ENCODE data around the gene ITGBL1. TPM values are rescaled to one million over a fixed set of nuclear protein-coding genes. Genes with fewer than 3 reads are reported as not detected.

The ITGBL1 gene
- polyA plus RNA-seq, 3 donors: not detected

DNA sequence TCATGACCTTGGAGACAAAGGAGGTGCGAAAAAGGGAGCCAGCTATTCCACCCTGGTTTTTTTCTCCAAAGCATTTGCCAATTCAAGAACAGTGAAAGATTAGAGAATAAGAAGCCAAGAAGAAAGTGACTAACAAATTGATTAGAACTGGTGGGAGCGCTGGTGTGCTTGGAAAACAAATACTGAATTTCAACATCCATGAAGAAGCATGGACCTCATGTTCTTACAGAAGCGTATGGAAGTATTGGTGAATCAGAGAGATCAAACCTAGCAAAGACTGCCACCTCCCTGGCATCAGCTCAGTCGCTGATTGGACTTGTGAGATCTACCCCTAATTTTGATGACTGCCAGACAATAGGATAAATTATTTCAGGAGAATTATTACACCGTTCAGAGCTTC lies 195.3 kb downstream of the ITGBL1 start:
- H3K36me3 ChIP-seq (replicated peaks in 1 of 2; ENCODE audit: control insufficient read depth in 1 of 2, insufficient read depth in 2 of 2, low read length in 2 of 2): no peaks in the 10 kb centered on the region
- no peaks in the 10 kb centered on the region for H3K9me3 ChIP-seq (replicated peaks in 1 of 2; ENCODE audit: control insufficient read depth in 1 of 2, insufficient read depth in 1 of 2, low read length in 2 of 2)
- H3K4me1 ChIP-seq (ENCODE audit: control insufficient read depth in 1 of 2, insufficient read depth in 2 of 2, low read length in 2 of 2): no peaks in the 10 kb centered on the region
- H3K4me3 Mint-ChIP-seq: no peak overlapping the region
- H3K4me3 ChIP-seq (replicated peaks in 1 of 3; ENCODE audit: low read depth in 2 of 3, low read length in 3 of 3): no peak overlapping the region
- 86% methylated on average over 1 of the region's 5 CpGs for WGBS (ENCODE audit: insufficient coverage)
- H3K27ac ChIP-seq (ENCODE audit: low read depth in 1 of 2, low read length in 2 of 2): no peak overlapping the region
- H3K27me3 Mint-ChIP-seq (ENCODE audit: low read depth in 3 of 3): peaks cover 0 to 2% (median 0%) of the 10 kb centered on the region in 3 donors
- DNase-seq: no peak
- H3K79me2 ChIP-seq (ENCODE audit: insufficient read depth, low read length): no peaks in the 10 kb centered on the region
- intact Hi-C loops (cut with micrococcal nuclease): no loop called here
- H3K4me2 ChIP-seq (replicated peaks; ENCODE audit: extremely low read depth, low read length, poor library complexity, severe bottlenecking): no peak overlapping the region
- H3K4me1 Mint-ChIP-seq: peaks cover 4% of the 10 kb centered on the region
- no peak overlapping the region for H2AFZ ChIP-seq (ENCODE audit: insufficient read depth, low read depth, low read length, poor library complexity, severe bottlenecking)
- H3K27ac Mint-ChIP-seq: no peak overlapping the region
- H3K36me3 Mint-ChIP-seq: no peaks in the 10 kb centered on the region
- H3K9me3 Mint-ChIP-seq: peaks cover 0 to 7% (median 6%) of the 10 kb centered on the region in 7 donors
- no peaks in the 10 kb centered on the region for H3K27me3 ChIP-seq (ENCODE audit: control insufficient read depth in 2 of 2, insufficient read depth in 2 of 2, low read length in 2 of 2)
- no peaks in the 10 kb centered on the region for H4K20me1 ChIP-seq (ENCODE audit: insufficient read depth, low read length)
- H3K9ac ChIP-seq (ENCODE audit: insufficient read depth, low read length, poor library complexity, severe bottlenecking): no peak overlapping the region
- TF ChIP-seq, protein P1, sequence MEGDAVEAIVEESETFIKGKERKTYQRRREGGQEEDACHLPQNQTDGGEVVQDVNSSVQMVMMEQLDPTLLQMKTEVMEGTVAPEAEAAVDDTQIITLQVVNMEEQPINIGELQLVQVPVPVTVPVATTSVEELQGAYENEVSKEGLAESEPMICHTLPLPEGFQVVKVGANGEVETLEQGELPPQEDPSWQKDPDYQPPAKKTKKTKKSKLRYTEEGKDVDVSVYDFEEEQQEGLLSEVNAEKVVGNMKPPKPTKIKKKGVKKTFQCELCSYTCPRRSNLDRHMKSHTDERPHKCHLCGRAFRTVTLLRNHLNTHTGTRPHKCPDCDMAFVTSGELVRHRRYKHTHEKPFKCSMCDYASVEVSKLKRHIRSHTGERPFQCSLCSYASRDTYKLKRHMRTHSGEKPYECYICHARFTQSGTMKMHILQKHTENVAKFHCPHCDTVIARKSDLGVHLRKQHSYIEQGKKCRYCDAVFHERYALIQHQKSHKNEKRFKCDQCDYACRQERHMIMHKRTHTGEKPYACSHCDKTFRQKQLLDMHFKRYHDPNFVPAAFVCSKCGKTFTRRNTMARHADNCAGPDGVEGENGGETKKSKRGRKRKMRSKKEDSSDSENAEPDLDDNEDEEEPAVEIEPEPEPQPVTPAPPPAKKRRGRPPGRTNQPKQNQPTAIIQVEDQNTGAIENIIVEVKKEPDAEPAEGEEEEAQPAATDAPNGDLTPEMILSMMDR (IDR thresholded peaks at IDR 0.05): no peak

DNA sequence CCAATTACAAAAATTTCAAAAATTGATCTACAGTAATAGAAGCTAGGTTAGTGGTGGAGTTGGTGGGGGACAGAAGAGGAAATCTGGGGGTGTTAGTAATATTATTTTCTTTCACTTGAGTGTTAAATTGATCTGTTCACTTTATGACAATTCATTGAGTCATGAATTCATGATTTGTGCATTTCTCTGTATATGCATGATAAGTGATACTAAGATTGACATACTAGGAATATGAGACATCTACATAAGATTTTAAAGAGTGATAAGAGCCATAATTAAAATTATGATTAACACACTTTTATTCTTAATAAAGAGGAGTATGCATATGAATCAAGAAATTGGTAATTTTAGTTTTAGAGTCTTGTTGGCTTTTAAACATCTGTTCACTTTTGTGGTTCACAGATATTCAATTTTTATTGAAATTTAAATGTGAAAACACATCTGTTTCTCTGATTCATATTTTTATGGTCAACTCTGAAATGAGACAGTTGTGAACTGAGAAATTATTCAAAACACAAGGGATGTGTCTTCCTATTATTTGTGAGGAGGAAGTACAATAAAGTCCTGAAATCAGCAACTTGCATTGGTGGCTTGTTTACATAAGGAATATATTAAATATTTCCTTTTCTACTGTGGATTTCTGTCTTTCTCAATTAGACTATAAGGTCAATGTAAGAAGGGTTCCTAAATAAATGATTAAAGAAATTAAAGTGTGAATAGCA lies 196.5 kb downstream of the ITGBL1 start:
- intact Hi-C loops (cut with micrococcal nuclease): no loop called here
- no peak for DNase-seq
- peaks cover 0 to 2% (median 0%) of the 10 kb centered on the region in 3 donors for H3K27me3 Mint-ChIP-seq (ENCODE audit: low read depth in 3 of 3)
- H3K27ac Mint-ChIP-seq: no peak overlapping the region
- Histone ChIP-seq H3K36me3 (replicated peaks in 1 of 2; ENCODE audit: control insufficient read depth in 1 of 2, insufficient read depth in 2 of 2, low read length in 2 of 2) (no peaks in the 10 kb centered on the region), H3K27me3 (ENCODE audit: control insufficient read depth in 2 of 2, insufficient read depth in 2 of 2, low read length in 2 of 2) (no peaks in the 10 kb centered on the region), H3K79me2 (ENCODE audit: insufficient read depth, low read length) (no peaks in the 10 kb centered on the region), H3K4me3 (replicated peaks in 1 of 3; ENCODE audit: low read depth in 2 of 3, low read length in 3 of 3) (no peak overlapping the region), H3K4me2 (replicated peaks; ENCODE audit: extremely low read depth, low read length, poor library complexity, severe bottlenecking) (no peak overlapping the region), H3K27ac (ENCODE audit: low read depth in 1 of 2, low read length in 2 of 2) (no peak overlapping the region), H3K9me3 (replicated peaks in 1 of 2; ENCODE audit: control insufficient read depth in 1 of 2, insufficient read depth in 1 of 2, low read length in 2 of 2) (no peaks in the 10 kb centered on the region), H2AFZ (ENCODE audit: insufficient read depth, low read depth, low read length, poor library complexity, severe bottlenecking) (no peak overlapping the region), H3K4me1 (ENCODE audit: control insufficient read depth in 1 of 2, insufficient read depth in 2 of 2, low read length in 2 of 2) (no peaks in the 10 kb centered on the region), H4K20me1 (ENCODE audit: insufficient read depth, low read length) (no peaks in the 10 kb centered on the region), H3K9ac (ENCODE audit: insufficient read depth, low read length, poor library complexity, severe bottlenecking) (no peak overlapping the region)
- TF ChIP-seq, protein P1 (IDR thresholded peaks at IDR 0.05): no peak
- H3K4me1 Mint-ChIP-seq: peaks cover 4% of the 10 kb centered on the region
- peaks cover 0 to 6% (median 5%) of the 10 kb centered on the region in 7 donors for H3K9me3 Mint-ChIP-seq
- H3K36me3 Mint-ChIP-seq: no peaks in the 10 kb centered on the region
- H3K4me3 Mint-ChIP-seq: no peak overlapping the region

Measured in CD14-positive monocyte (primary cell).